Endothelial cell of umbilical vein (primary cell): ENCODE results near the gene AFTPH. TPM values are rescaled to one million over a fixed set of nuclear protein-coding genes. Genes with fewer than 3 reads are reported as not detected.
A peak's percentile ranks its signal among the peaks of the same experiment; 100 is the strongest.

ENCODE experiments used
- BruUV-seq: library from RNA; stranded (reverse); fragments of 400-500 nt; replicated peaks from 2 replicates; lab custom pipeline; 2021; lab: Mats Ljungman, UMichigan
- CTCF ChIA-PET: fragments of 300-600, 350-600 bp; sonication (Branson Sonifier 250); formaldehyde crosslinking; loops from one replicate; lab custom pipeline; 2021; ENCODE audit warnings: antibody characterized with exemption, inconsistent platforms; lab: Charles Lee
- POLR2A ChIA-PET: fragments of 300-600, 350-600 bp; sonication (Branson Sonifier 250); formaldehyde crosslinking; loops from one replicate; lab custom pipeline; 2021; ENCODE audit warnings: antibody characterized with exemption, inconsistent platforms; lab: Charles Lee
- DNase-seq: peaks from one replicate; pipeline ENCODE4 v3.0.0-alpha.2; 2011; ENCODE audit warnings: low read depth, low spot score
- FAIRE-seq: peaks from 2 replicates; lab custom pipeline; 2011; peaks lifted over from hg19 to GRCh38; lab: Jason Lieb, UNC
- H2AFZ ChIP-seq: 2 replicates; pipeline ENCODE4 v1.6.0; 2012; ENCODE audit warnings: low read depth, low read length, control low read depth, inconsistent platforms
- H3K27ac ChIP-seq: 2 replicates; pipeline ENCODE4 v1.5.1; 2011; ENCODE audit warnings: low read depth, mild to moderate bottlenecking, control low read depth, low read length, moderate library complexity; ENCODE audit not compliant: insufficient read depth
- H3K27me3 ChIP-seq, 2 experiments: 2 replicates each; pipeline versions ENCODE4 v1.6.0 to v1.6.1; 2011; ENCODE audit warnings: low read length in 2 of 2, mixed read lengths in 1 of 2; ENCODE audit not compliant: control insufficient read depth in 2 of 2, insufficient read depth in 2 of 2
- H3K36me3 ChIP-seq, 2 experiments: 2 replicates in 1 of 2; 3 replicates in 1 of 2; pipeline ENCODE4 v1.5.1; 2011; ENCODE audit warnings: low read length in 2 of 2, mild to moderate bottlenecking in 1 of 2, moderate library complexity in 1 of 2; ENCODE audit not compliant: control insufficient read depth in 2 of 2, insufficient read depth in 2 of 2; ENCODE audit errors: extremely low read depth in 1 of 2
- H3K4me1 ChIP-seq: 3 replicates; pipeline ENCODE4 v1.5.1; 2011; ENCODE audit warnings: mild to moderate bottlenecking, low read length; ENCODE audit not compliant: control insufficient read depth, insufficient read depth; ENCODE audit errors: extremely low read depth
- H3K4me2 ChIP-seq: 2 replicates; pipeline ENCODE4 v1.6.1; 2011; ENCODE audit warnings: low read length, control low read depth, mixed read lengths; ENCODE audit not compliant: insufficient read depth
- H3K4me3 ChIP-seq, 3 experiments: fragments of 200-600 bp in 1 of 3; sonication (generic), shearing (Covaris generic) in 1 of 3; replicated peaks in 1 of 3; 2 replicates each; pipeline ENCODE4 v1.5.1; 2011 to 2016; ENCODE audit warnings: control low read depth in 3 of 3, low read length in 3 of 3, mild to moderate bottlenecking in 2 of 3, inconsistent platforms in 1 of 3, low read depth in 1 of 3, moderate library complexity in 1 of 3; ENCODE audit not compliant: insufficient read depth in 1 of 3
- H3K79me2 ChIP-seq: 2 replicates; pipeline ENCODE4 v1.6.0; 2012; ENCODE audit warnings: low read length, inconsistent platforms; ENCODE audit not compliant: control insufficient read depth, insufficient read depth
- H3K9ac ChIP-seq: replicated peaks from 2 replicates; pipeline ENCODE3; 2011; ENCODE audit warnings: low read length, control low read depth; ENCODE audit not compliant: insufficient read depth; ENCODE audit errors: extremely low read depth
- H3K9me1 ChIP-seq: replicated peaks from 3 replicates; pipeline ENCODE4 v1.6.0; 2011; ENCODE audit warnings: mild to moderate bottlenecking, low read length; ENCODE audit not compliant: control insufficient read depth, insufficient read depth; ENCODE audit errors: extremely low read depth
- H3K9me3 ChIP-seq: replicated peaks from 2 replicates; pipeline ENCODE4 v1.5.1; 2012; ENCODE audit warnings: low read length, inconsistent platforms; ENCODE audit not compliant: control insufficient read depth, insufficient read depth
- H4K20me1 ChIP-seq: replicated peaks from 2 replicates; pipeline ENCODE3; 2011; ENCODE audit warnings: mild to moderate bottlenecking, low read length; ENCODE audit not compliant: control insufficient read depth, insufficient read depth; ENCODE audit errors: extremely low read depth
- CTCF ChIP-seq, 2 donors: IDR thresholded peaks; 1 replicate in 1 of 2; 2 replicates in 1 of 2; pipeline ENCODE4 v1.5.1; 2011; ENCODE audit warnings: low read length in 2 of 2, mild to moderate bottlenecking in 2 of 2, moderate library complexity in 2 of 2, control low read depth in 1 of 2, inconsistent platforms in 1 of 2, low read depth in 1 of 2; ENCODE audit not compliant: insufficient read depth in 1 of 2; ENCODE audit errors: extremely low read depth in 1 of 2
- FOS ChIP-seq: IDR thresholded peaks from 2 replicates; pipeline ENCODE4 v1.6.1; 2011; ENCODE audit warnings: mild to moderate bottlenecking, low read length, moderate library complexity, borderline replicate concordance; ENCODE audit not compliant: insufficient read depth
- dilution Hi-C: fragments of 300-500 bp; cut with MboI; formaldehyde crosslinking; loops from one replicate; pipeline ENCODE4 v1.15.0; 2019; ENCODE audit warnings: low sequenced_read_pairs; ENCODE audit not compliant: extremely low pct_ligation_motif_present
- intact Hi-C: fragments of 100-400 bp; cut with micrococcal nuclease; formaldehyde crosslinking; loops from one replicate; pipeline ENCODE4 v1.10.0; 2022
- polyA plus RNA-seq, 4 experiments: library from polyadenylated mRNA; depleted of rRNA in 3 of 4; stranded (reverse) in 3 of 4; unstranded in 1 of 4; fragments of >200 nt; gene quantifications; 2 replicates each; pipeline versions ENCODE4 v1.2.1 to v1.2.3, GENCODE V29; 2011 to 2012; ENCODE audit warnings: missing spikeins in 1 of 4
- total RNA-seq: library from RNA; stranded (reverse); gene quantifications from 2 replicates; pipeline ENCODE4 v1.2.3, GENCODE V29; 2021

The AFTPH gene
- total and polyA plus RNA-seq, 2 donors (not counting 3 experiments of a cell fraction or from before 2014, with no cell fraction given) = 6.9 to 15.3 TPM

- H4K20me1 ChIP-seq = no peaks in the 10 kb centered on the region
- ChIA-PET CTCF (interaction anchor here (1.0 to 1.6 kb wide), 6 partner anchors 10 to 289 kb away, joined by 3 to 5 read pairs (median 4); no protein-coding TSS in a partner anchor), POLR2A (interaction anchor here (0.6 kb wide), 1 partner anchor 21 kb away, joined by 3 read pairs; no protein-coding TSS in a partner anchor)
- no peak overlapping the region for H3K4me3 ChIP-seq
- H3K9me1 ChIP-seq = no peaks in the 10 kb centered on the region
- no peak overlapping the region for H3K9ac ChIP-seq
- peaks cover 1% of the 10 kb centered on the region for H3K4me1 ChIP-seq
- no peaks in the 10 kb centered on the region for H3K79me2 ChIP-seq
- H3K27ac ChIP-seq = no peak overlapping the region
- H3K27me3 ChIP-seq = no peaks in the 10 kb centered on the region
- dilution Hi-C loops = no loop called here
- H2AFZ ChIP-seq = no peak overlapping the region
- intact Hi-C loops = no loop called here
- peaks cover 5 to 6% of the 10 kb centered on the region in 2 experiments for H3K36me3 ChIP-seq
- DNase-seq = no peak
- no peak for FAIRE-seq
- H3K4me2 ChIP-seq = no peak overlapping the region
- no peak for TF ChIP-seq CTCF (IDR thresholded peaks at IDR 0.05; ENCODE audit: extremely low read depth in 1 of 2, insufficient read depth in 1 of 2, low read depth in 1 of 2, low read length in 2 of 2)
- TF ChIP-seq FOS = peak; percentile 17
- no peaks in the 10 kb centered on the region for H3K9me3 ChIP-seq
- BruUV-seq = no TSS peak
These were observed 70.3 kb downstream of the AFTPH start for GRCh38 chr2:64594226-64594989.
